Mucosa of stomach (tissue), 1 donor: ENCODE measurements around the gene DDX54.

Experiments
- H3K27me3 ChIP-seq: one replicate; pipeline ENCODE4 v1.7.0; 2013; ENCODE audit warnings: mild to moderate bottlenecking, low read length; ENCODE audit not compliant: control insufficient read depth, insufficient read depth
- H3K36me3 ChIP-seq: one replicate; pipeline ENCODE4 v1.7.0; 2013; ENCODE audit warnings: low read length; ENCODE audit not compliant: control insufficient read depth, insufficient read depth
- H3K4me1 ChIP-seq: one replicate; pipeline ENCODE4 v1.7.0; 2013; ENCODE audit warnings: mild to moderate bottlenecking, low read length; ENCODE audit not compliant: control insufficient read depth, insufficient read depth
- H3K4me3 ChIP-seq: one replicate; pipeline ENCODE4 v1.7.0; 2013; ENCODE audit warnings: low read length
- H3K9ac ChIP-seq: one replicate; pipeline ENCODE4 v1.7.0; 2013; ENCODE audit warnings: mild to moderate bottlenecking, low read length, moderate library complexity
- H3K9me3 ChIP-seq: one replicate; pipeline ENCODE4 v1.7.0; 2013; ENCODE audit warnings: mild to moderate bottlenecking, low read length, moderate library complexity; ENCODE audit not compliant: control insufficient read depth
- donor health status: Pancreatic carcinoma.

DDX54 gene

GRCh38 chr12:113137861-113138783 lies 47.2 kb downstream of the DDX54 start:
- no peak overlapping the region for H3K4me3 ChIP-seq

GRCh38 chr12:113136990-113137511 lies 48.2 kb downstream of the DDX54 start:
- no peaks in the 10 kb centered on the region for H3K27me3 ChIP-seq
- no peak overlapping the region for H3K4me3 ChIP-seq
- peaks cover 64% of the 10 kb centered on the region for H3K4me1 ChIP-seq
- no peaks in the 10 kb centered on the region for H3K9me3 ChIP-seq
- peak overlapping the region; percentile 31 for H3K9ac ChIP-seq
- H3K36me3 ChIP-seq: no peaks in the 10 kb centered on the region

More at GRCh38 chr12:113137861-113138783, 47.2 kb downstream of the DDX54 start:
- Histone ChIP-seq H3K27me3 (no peaks in the 10 kb centered on the region), H3K36me3 (no peaks in the 10 kb centered on the region), H3K9me3 (no peaks in the 10 kb centered on the region), H3K9ac (no peak overlapping the region), H3K4me1 (peaks cover 67% of the 10 kb centered on the region)

- Histone ChIP-seq H3K4me3 (peak overlapping the region; percentile 22), H3K4me1 (peaks cover 61% of the 10 kb centered on the region), H3K9ac (peak overlapping the region; percentile 70)
Measured at GRCh38 chr12:113136128-113136989, 48.9 kb downstream of the DDX54 start.

GRCh38 chr12:113135178-113136127 lies 49.8 kb downstream of the DDX54 start, which contains the start of gene RASAL1:
Gene RASAL1, minus strand, starts transcription at chr12:113135761. Its CDS starts 299 bp downstream, at chr12:113135462.
- Histone ChIP-seq H3K27me3 (no peaks in the 10 kb centered on the region), H3K4me3 (peak within 1 kb of the TSS; percentile 66), H3K4me1 (peaks cover 56% of the 10 kb centered on the region), H3K9ac (peak within 1 kb of the TSS; percentile 79), H3K36me3 (no peaks in the 10 kb centered on the region), H3K9me3 (no peaks in the 10 kb centered on the region)

More at GRCh38 chr12:113136128-113136989, 48.9 kb downstream of the DDX54 start:
- H3K36me3 ChIP-seq: no peaks in the 10 kb centered on the region
- no peaks in the 10 kb centered on the region for H3K9me3 ChIP-seq
- no peaks in the 10 kb centered on the region for H3K27me3 ChIP-seq

- Histone ChIP-seq H3K27me3 (no peaks in the 10 kb centered on the region), H3K9ac (peak overlapping the region; percentile 79), H3K9me3 (no peaks in the 10 kb centered on the region), H3K4me1 (peaks cover 56% of the 10 kb centered on the region), H3K4me3 (peak overlapping the region; percentile 66), H3K36me3 (no peaks in the 10 kb centered on the region)
Measured at GRCh38 chr12:113134521-113134951, 50.7 kb downstream of the DDX54 start.

- Histone ChIP-seq H3K4me3 (peak overlapping the region; percentile 66), H3K4me1 (peaks cover 56% of the 10 kb centered on the region), H3K27me3 (no peaks in the 10 kb centered on the region), H3K9me3 (no peaks in the 10 kb centered on the region), H3K9ac (peak overlapping the region; percentile 79), H3K36me3 (no peaks in the 10 kb centered on the region)
Measured at GRCh38 chr12:113134071-113134470, 51.2 kb downstream of the DDX54 start.

GRCh38 chr12:113133666-113134065 lies 51.6 kb downstream of the DDX54 start:
- no peaks in the 10 kb centered on the region for H3K9me3 ChIP-seq
- no peaks in the 10 kb centered on the region for H3K27me3 ChIP-seq
- H3K4me3 ChIP-seq: peak overlapping the region; percentile 66
- H3K4me1 ChIP-seq: peaks cover 53% of the 10 kb centered on the region
- H3K36me3 ChIP-seq: no peaks in the 10 kb centered on the region
- H3K9ac ChIP-seq: peak overlapping the region; percentile 79

- Histone ChIP-seq H3K4me1 (peaks cover 46% of the 10 kb centered on the region), H3K27me3 (no peaks in the 10 kb centered on the region)
Measured at GRCh38 chr12:113133036-113133435, 52.2 kb downstream of the DDX54 start.

GRCh38 chr12:113131556-113131955 lies 53.7 kb downstream of the DDX54 start:
- Histone ChIP-seq H3K4me1 (peaks cover 35% of the 10 kb centered on the region), H3K9ac (no peak overlapping the region), H3K4me3 (no peak overlapping the region), H3K27me3 (no peaks in the 10 kb centered on the region), H3K9me3 (no peaks in the 10 kb centered on the region), H3K36me3 (no peaks in the 10 kb centered on the region)

More at GRCh38 chr12:113133036-113133435, 52.2 kb downstream of the DDX54 start:
- H3K4me3 ChIP-seq: no peak overlapping the region
- no peaks in the 10 kb centered on the region for H3K9me3 ChIP-seq
- H3K36me3 ChIP-seq: no peaks in the 10 kb centered on the region
- H3K9ac ChIP-seq: no peak overlapping the region

- H3K36me3 ChIP-seq: no peaks in the 10 kb centered on the region
- no peaks in the 10 kb centered on the region for H3K27me3 ChIP-seq
- no peak overlapping the region for H3K9ac ChIP-seq
- peaks cover 27% of the 10 kb centered on the region for H3K4me1 ChIP-seq
- H3K9me3 ChIP-seq: no peaks in the 10 kb centered on the region
- no peak overlapping the region for H3K4me3 ChIP-seq
Measured at GRCh38 chr12:113130457-113131135, 54.7 kb downstream of the DDX54 start.
